Measurements from ENCODE around the gene SMAD3. TPM values are rescaled to one million over a fixed set of nuclear protein-coding genes. Genes with fewer than 3 reads are reported as not detected.

SMAD3 gene
- total and polyA plus RNA-seq, 2 of the 8 experiments (the other 6 are each of a cell fraction or from before 2014, with no cell fraction given), result 10.1 to 12.4 TPM

GRCh38 chr15:67202991-67203390 is 137.6 kb downstream of the SMAD3 start:
- H3K27me3 ChIP-seq (replicated peaks in 1 of 4; ENCODE audit: control insufficient read depth in 3 of 4, extremely low read depth in 1 of 4, insufficient read depth in 3 of 4, low read length in 3 of 4), result no peaks in the 10 kb centered on the region
- no peak overlapping the region for H4K91ac ChIP-seq (replicated peaks; ENCODE audit: insufficient read length, low read length)
- H3K79me2 ChIP-seq (ENCODE audit: control insufficient read depth in 1 of 2, insufficient read depth in 2 of 2, low read length in 2 of 2), result no peaks in the 10 kb centered on the region
- H3K18ac ChIP-seq (ENCODE audit: extremely low read depth, low read length), result no peak overlapping the region
- peaks cover 0 to 33% (median 10%) of the 10 kb centered on the region in 4 experiments; a peak in 5 of 8 replicates for H3K36me3 ChIP-seq (ENCODE audit: control insufficient read depth in 2 of 4, insufficient read depth in 4 of 4, low read length in 3 of 4)
- H2BK120ac ChIP-seq (replicated peaks; ENCODE audit: low read depth, low read length), result no peak overlapping the region
- H3K4ac ChIP-seq (replicated peaks; ENCODE audit: insufficient read length, low read depth, low read length), result no peak overlapping the region
- H3K4me1 ChIP-seq (replicated peaks in 1 of 4; ENCODE audit: control insufficient read depth in 3 of 4, insufficient read depth in 4 of 4, low read length in 3 of 4), result peaks cover 0 to 3% (median 1%) of the 10 kb centered on the region in 4 experiments; a peak in 2 of 7 replicates
- no peak for FAIRE-seq
- H3K4me3 ChIP-seq (ENCODE audit: extremely low read depth in 1 of 4, insufficient read depth in 2 of 4, low read depth in 3 of 4, low read length in 4 of 4), result no peak overlapping the region
- WGBS, 2 experiments (ENCODE audit: extremely low coverage in 1 of 2, insufficient coverage in 1 of 2, insufficient read length in 1 of 2, insufficient replicate concordance in 2 of 2, low coverage in 1 of 2, low lambda C conversion rate in 2 of 2, missing lambda C conversion rate in 1 of 2), result 78% methylated on average over 1 of the region's 1 CpG; no CpG with 5 or more reads in 1 of the 2 experiments
- H3K23ac ChIP-seq (ENCODE audit: insufficient read length), result no peak overlapping the region
- ChIA-PET POLR2A (ENCODE audit: partially characterized antibody) (no interaction called here), CTCF (ENCODE audit: partially characterized antibody) (interaction anchor here (1.1 to 1.6 kb wide), 3 partner anchors 101 to 257 kb away, joined by 3 to 4 read pairs (median 4); no protein-coding TSS in a partner anchor)
- no peaks in the 10 kb centered on the region for H4K20me1 ChIP-seq (replicated peaks in 1 of 2; ENCODE audit: control insufficient read depth in 1 of 2, insufficient read depth in 2 of 2, low read length in 2 of 2)
- H3K9ac ChIP-seq (replicated peaks in 1 of 4; ENCODE audit: extremely low read depth in 1 of 4, low read depth in 3 of 4, low read length in 3 of 4), result no peak overlapping the region
- H2AFZ ChIP-seq (ENCODE audit: low read length), result no peak overlapping the region
- peaks cover 2% of the 10 kb centered on the region; the same call in 1 of the 2 replicates for H3K79me1 ChIP-seq (ENCODE audit: low read depth, low read length)
- H3K27ac ChIP-seq (ENCODE audit: low read depth, low read length), result no peak overlapping the region
- no peak overlapping the region for H2BK15ac ChIP-seq (ENCODE audit: low read length)
- peaks cover 2% of the 10 kb centered on the region; the same call in 1 of the 2 replicates for H3K23me2 ChIP-seq (ENCODE audit: low read depth, low read length)
- H2BK12ac ChIP-seq (ENCODE audit: low read depth, low read length), result no peak overlapping the region
- no peak overlapping the region for H4K8ac ChIP-seq (ENCODE audit: extremely low read depth, insufficient read depth, low read length)
- H3K14ac ChIP-seq (ENCODE audit: insufficient read length), result no peak overlapping the region
- H2AK5ac ChIP-seq (ENCODE audit: low read depth, low read length), result no peak overlapping the region
- H3K4me2 ChIP-seq (ENCODE audit: insufficient read depth in 1 of 2, low read depth in 2 of 2, low read length in 2 of 2), result no peak overlapping the region
- no peaks in the 10 kb centered on the region for H3K9me3 ChIP-seq (ENCODE audit: insufficient read depth in 2 of 2, low read depth in 1 of 2, low read length in 1 of 2)
- no peak overlapping the region for H2BK5ac ChIP-seq (ENCODE audit: low read depth, low read length)
- DNase-seq (ENCODE audit: low read depth in 1 of 2, low spot score in 2 of 2), result no peak
- H2BK20ac ChIP-seq (ENCODE audit: low read length), result no peak overlapping the region
- H3K56ac ChIP-seq (replicated peaks; ENCODE audit: insufficient read length, low read depth, low read length), result no peak overlapping the region
- no peak overlapping the region for H4K5ac ChIP-seq (ENCODE audit: insufficient read length, low read depth, low read length)
- no peak for TF ChIP-seq CBX5 (IDR thresholded peaks at IDR 0.05; ENCODE audit: low read depth, low read length)
- TF ChIP-seq KDM4A (IDR thresholded peaks at IDR 0.05; ENCODE audit: low read depth, low read length, severe bottlenecking), result no peak
- no peak for TF ChIP-seq SP2 (IDR thresholded peaks at IDR 0.05; ENCODE audit: low read length)
- TF ChIP-seq FOSL1 (IDR thresholded peaks at IDR 0.05; ENCODE audit: insufficient read depth, low read depth, low read length), result no peak
- TF ChIP-seq E2F6 (IDR thresholded peaks at IDR 0.05), result no peak
- TF ChIP-seq POLR2A (IDR thresholded peaks at IDR 0.05; ENCODE audit: control extremely low read depth in 1 of 2, low read depth in 2 of 2, low read length in 2 of 2), result no peak
- no peak for TF ChIP-seq RXRA (IDR thresholded peaks at IDR 0.05; ENCODE audit: insufficient read depth, low read depth, low read length)
- TF ChIP-seq KDM1A (IDR thresholded peaks at IDR 0.05; ENCODE audit: borderline replicate concordance, low read length), result no peak
- no peak for TF ChIP-seq ATF3 (IDR thresholded peaks at IDR 0.05; ENCODE audit: insufficient read depth, low read depth, low read length)
- no peak for TF ChIP-seq CHD2 (IDR thresholded peaks at IDR 0.05; ENCODE audit: low read length)
- TF ChIP-seq CEBPB (IDR thresholded peaks at IDR 0.05; ENCODE audit: low read depth, low read length), result no peak
- no peak for TF ChIP-seq GABPA (IDR thresholded peaks at IDR 0.05; ENCODE audit: borderline replicate concordance, insufficient read depth, low read length)
- no peak for TF ChIP-seq SRF (IDR thresholded peaks at IDR 0.05; ENCODE audit: low read depth, low read length)

All from H1 (cell line).